Activated T-helper 2 cell treated with anti-CD3 and anti-CD28 coated beads, Interferon-gamma antibody, Interleukin-2, Interleukin-4, amounts not matched to agents 10 μg/mL and 5 μg/mL and 100 μg/mL, durations not matched to agents 14 hours and 24 hours and 36 hours (primary cell): ENCODE results near the gene GNA15. TPM values are rescaled to one million over a fixed set of nuclear protein-coding genes. Genes with fewer than 3 reads are reported as not detected.
A peak's percentile ranks its signal among the peaks of the same experiment; 100 is the strongest.
"Not testable (repeated sequence)": the region's sequence is repeated elsewhere in the genome, so short reads cannot be mapped to it uniquely, and the experiment has no call there.

Experiments
- DNase-seq: peaks from one replicate; pipeline ENCODE4 v3.0.0; 2021; ENCODE audit warnings: low spot score
- H3K27ac Mint-ChIP-seq: one replicate; pipeline ENCODE4 v1.8.0; 2021; ENCODE audit warnings: mixed read lengths
- H3K27me3 Mint-ChIP-seq: one replicate; pipeline ENCODE4 v1.8.0; 2021; ENCODE audit warnings: low read depth, mixed read lengths
- H3K36me3 Mint-ChIP-seq: one replicate; pipeline ENCODE4 v1.8.0; 2021; ENCODE audit warnings: low read depth, mixed read lengths
- H3K4me1 Mint-ChIP-seq: one replicate; pipeline ENCODE4 v1.8.0; 2021; ENCODE audit warnings: low read depth, mixed read lengths
- H3K4me3 Mint-ChIP-seq: one replicate; pipeline ENCODE4 v1.8.0; 2021; ENCODE audit warnings: low read depth, mild to moderate bottlenecking, moderate library complexity, mixed read lengths
- H3K9me3 Mint-ChIP-seq: one replicate; pipeline ENCODE4 v1.8.0; 2021; ENCODE audit warnings: mixed read lengths
- intact Hi-C: fragments of 100-400 bp; cut with micrococcal nuclease; formaldehyde crosslinking; loops from one replicate; pipeline ENCODE4 v1.15.1; 2023
- total RNA-seq: library from RNA; stranded (reverse); gene quantifications from 2 replicates; pipeline ENCODE4 v1.2.3, GENCODE V29; 2022

The GNA15 gene
- total RNA-seq, 1 donor from 2014 or later = 174 TPM

DNA sequence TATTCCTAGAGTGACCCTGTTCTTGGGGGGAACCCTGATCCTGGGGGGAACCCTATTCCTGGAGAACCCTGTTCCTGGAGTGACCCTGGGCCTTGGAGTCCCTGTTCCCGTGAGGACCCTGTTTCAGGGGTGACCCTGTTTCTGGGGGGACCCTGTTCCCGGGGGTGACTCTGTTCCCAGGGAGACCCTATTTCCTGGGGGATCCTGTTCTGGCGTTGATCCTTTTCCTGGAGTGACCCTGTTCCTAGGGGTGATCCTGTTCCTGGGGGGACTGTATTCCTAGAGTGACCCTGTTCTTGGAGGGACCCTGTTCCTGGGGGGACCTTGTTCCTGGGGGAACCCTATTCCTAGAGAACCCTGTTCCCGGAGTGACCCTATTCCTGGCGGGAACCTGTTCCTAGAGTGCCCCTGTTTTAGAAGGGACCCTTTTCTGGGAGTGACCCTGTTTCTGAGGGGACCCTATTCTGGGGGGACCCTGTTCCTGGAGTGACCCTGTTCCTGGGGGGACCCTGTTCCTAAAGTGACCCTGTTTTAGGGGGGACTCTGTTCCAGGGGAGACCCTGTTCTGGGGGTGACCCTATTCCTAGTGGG lies 15.0 kb downstream of the GNA15 start:
- intact Hi-C loops = no loop called here
- H3K9me3 Mint-ChIP-seq = peaks cover 4% of the 10 kb centered on the region
- peaks cover 18% of the 10 kb centered on the region for H3K4me1 Mint-ChIP-seq
- no peak overlapping the region for H3K27ac Mint-ChIP-seq
- no peaks in the 10 kb centered on the region for H3K27me3 Mint-ChIP-seq
- DNase-seq = no peak
- no peak overlapping the region for H3K4me3 Mint-ChIP-seq
- H3K36me3 Mint-ChIP-seq = peaks cover 40% of the 10 kb centered on the region

DNA sequence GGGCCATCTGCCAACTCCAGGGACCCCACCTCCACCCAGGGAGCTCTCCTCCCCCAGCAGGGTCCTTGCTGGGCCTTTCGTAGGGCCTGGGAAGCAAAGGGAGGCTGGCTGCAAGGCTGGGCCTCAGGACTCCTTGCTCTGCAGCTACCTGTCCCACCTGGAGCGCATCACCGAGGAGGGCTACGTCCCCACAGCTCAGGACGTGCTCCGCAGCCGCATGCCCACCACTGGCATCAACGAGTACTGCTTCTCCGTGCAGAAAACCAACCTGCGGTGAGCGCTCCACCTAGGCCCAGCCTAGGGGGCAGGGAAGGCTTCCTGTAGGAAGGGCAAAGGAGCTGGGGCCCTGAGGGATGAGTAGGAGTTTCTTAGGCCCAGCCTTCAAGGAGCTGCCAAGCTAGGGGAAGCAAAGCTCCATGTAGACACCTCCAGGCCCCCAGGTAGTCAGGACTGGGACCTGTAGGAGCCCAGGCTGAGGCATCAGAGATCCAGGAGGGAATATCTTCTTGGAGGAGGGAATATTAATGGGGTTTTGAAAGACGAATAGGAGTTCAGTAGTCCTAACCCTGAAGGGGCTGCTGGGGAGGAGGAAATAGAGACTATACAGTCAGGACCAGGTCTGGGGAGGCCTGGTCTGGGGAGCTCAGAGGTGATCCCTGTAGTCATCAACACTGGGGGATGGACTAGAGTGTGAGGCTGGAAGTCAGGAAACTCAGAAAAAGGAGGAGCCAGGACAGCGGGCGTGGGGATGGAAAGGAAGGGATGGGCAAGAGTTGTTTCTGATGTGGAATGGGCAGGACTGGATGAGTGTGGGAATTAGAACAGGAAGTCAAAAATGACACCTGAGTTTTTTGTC lies 16.0 kb downstream of the GNA15 start:
- Mint-ChIP-seq H3K27ac (no peak overlapping the region), H3K4me3 (no peak overlapping the region), H3K36me3 (peaks cover 32% of the 10 kb centered on the region), H3K4me1 (peaks cover 12% of the 10 kb centered on the region), H3K27me3 (no peaks in the 10 kb centered on the region), H3K9me3 (peaks cover 4% of the 10 kb centered on the region)
- intact Hi-C loops = no loop called here
- no peak for DNase-seq

DNA sequence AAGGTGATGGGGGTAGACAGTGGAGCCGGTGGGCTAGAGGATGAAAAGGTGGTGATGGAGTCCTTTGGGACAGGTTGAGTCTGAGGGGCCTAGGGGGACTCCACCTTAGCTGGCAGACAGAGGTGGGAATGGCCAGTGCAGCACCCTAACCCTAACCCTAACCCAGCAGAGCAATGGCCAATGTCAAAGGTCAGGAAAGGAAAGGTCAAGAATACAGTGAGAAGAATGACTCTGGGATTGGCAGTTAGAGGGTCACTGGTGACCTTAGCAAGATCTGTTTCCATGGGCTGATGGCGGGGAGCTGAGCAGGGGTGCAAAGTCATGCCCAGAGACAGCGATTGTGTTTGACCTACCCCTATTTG lies 16.6 kb downstream of the GNA15 start:
- H3K9me3 Mint-ChIP-seq = peaks cover 4% of the 10 kb centered on the region
- H3K4me3 Mint-ChIP-seq = no peak overlapping the region
- peaks cover 30% of the 10 kb centered on the region for H3K36me3 Mint-ChIP-seq
- intact Hi-C loops = no loop called here
- H3K27ac Mint-ChIP-seq = no peak overlapping the region
- DNase-seq = no peak
- peaks cover 13% of the 10 kb centered on the region for H3K4me1 Mint-ChIP-seq
- H3K27me3 Mint-ChIP-seq = no peaks in the 10 kb centered on the region

DNA sequence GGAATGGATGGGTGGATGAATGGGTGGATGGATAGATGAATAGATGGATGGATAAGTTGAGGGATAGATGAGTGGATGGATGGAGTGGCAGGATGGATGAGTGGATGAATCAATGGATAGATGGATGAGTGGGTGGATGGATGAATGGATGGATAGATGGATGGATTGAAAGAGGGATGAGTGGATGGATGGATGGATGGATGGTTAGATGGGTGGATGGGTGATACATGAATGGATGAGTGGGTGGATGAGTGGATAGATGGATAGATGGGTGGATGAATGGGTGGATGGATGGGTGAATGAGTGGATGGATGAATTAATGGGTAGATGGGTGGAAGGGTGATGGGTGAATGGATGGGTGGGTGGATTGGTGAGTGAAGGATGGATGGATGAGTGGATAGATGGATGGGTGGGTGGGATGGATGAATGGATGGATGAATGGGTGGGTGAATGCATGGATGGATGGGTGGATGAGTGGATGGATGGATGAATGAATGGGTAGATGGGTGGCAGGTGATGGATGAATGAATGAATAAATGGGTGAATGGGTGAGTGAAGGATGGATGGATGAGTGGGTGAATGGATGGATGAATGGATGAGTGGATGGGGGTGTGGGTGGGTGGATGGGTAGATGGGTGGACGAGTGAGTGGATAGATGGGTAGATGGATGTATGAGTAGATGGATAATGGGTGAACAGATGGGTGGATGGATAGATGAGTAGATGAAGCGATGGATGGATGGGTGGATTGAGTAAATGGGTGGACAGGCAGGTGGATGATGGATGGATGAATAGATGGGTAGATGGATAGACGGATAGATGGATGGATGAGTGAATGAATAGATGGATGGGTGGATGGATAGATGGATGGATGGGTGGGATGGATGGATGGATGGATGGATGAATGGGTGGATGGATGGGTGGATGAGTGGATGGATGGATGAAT lies 17.7 kb downstream of the GNA15 start:
- H3K4me3 Mint-ChIP-seq = no peak overlapping the region

DNA sequence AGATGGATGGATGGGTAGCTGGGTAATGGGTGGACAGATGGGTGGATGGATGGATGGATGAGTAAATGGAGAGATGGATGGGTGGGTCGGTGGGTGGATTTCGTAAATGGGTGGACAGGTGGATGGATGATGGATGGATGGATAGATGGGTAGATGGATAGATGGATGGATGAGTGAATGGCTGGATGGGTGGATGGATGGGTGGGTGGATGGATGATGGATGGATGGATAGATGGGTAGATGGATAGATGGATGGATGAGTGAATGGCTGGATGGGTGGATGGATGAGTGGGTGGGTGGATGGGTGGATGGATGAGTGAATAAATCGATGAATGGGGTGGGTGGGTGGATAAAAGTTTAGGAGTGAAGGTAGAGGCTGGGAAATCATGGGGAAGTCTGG lies 18.6 kb downstream of the GNA15 start:
- DNase-seq, H3K27me3 Mint-ChIP-seq, H3K9me3 Mint-ChIP-seq, H3K27ac Mint-ChIP-seq, H3K4me3 Mint-ChIP-seq: not testable (repeated sequence)
- intact Hi-C loops = loop anchor here (2.0 kb wide), 1 partner anchor 22 kb away; no protein-coding TSS in a partner anchor
- Mint-ChIP-seq H3K4me1 (peaks cover 10% of the 10 kb centered on the region), H3K36me3 (peaks cover 14% of the 10 kb centered on the region)

More for the DNA sequence above, 17.7 kb downstream of the GNA15 start:
- H3K4me1 Mint-ChIP-seq = peaks cover 16% of the 10 kb centered on the region
- peaks cover 4% of the 10 kb centered on the region for H3K9me3 Mint-ChIP-seq
- H3K27me3 Mint-ChIP-seq = no peaks in the 10 kb centered on the region
- peaks cover 22% of the 10 kb centered on the region for H3K36me3 Mint-ChIP-seq
- DNase-seq = no peak
- H3K27ac Mint-ChIP-seq = no peak overlapping the region
- intact Hi-C loops = loop anchor here (2.0 kb wide), 1 partner anchor 23 kb away; no protein-coding TSS in a partner anchor

DNA sequence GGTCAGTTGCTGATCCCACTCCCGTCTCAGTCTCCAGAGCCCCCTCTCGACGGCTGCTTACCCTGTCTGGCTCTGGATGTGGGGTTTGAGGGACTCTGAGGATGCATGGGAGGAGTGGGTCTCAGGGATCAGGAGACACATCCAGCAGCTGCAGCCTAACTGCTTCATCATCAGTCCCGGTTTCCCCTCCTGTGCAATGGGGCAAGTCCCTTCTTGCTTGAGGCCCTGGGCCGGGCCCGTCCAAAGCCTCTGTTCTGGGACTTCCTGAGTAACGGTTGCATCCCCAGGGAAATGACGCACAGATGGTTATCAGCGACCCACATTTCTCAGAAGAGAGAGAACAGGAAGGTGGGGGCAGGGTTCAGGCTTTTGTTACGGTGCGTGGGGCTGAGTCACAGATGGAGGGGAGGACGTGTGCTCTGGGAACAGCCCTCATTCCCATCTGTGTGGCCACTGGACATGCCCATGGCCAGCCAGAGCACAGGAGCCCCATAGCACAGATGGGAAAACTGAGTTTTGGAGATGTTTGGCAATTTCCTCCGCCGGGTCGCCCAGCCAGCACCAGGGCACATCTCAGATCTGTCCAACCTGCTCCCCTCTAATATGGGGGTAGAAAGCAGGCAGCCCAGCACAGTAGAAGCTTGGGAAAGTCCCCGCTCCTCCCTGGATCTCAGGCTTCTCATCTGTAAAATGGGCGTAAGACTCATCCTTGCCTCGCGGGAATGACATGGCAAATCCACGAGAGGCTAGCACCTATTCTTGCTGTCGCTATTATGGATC lies 19.3 kb downstream of the GNA15 start:
- H3K4me1 Mint-ChIP-seq = peaks cover 9% of the 10 kb centered on the region
- intact Hi-C loops = loop anchor here (1.0 to 2.0 kb wide), 3 partner anchors 13 to 22 kb away; no protein-coding TSS in a partner anchor
- H3K36me3 Mint-ChIP-seq = peaks cover 14% of the 10 kb centered on the region
- H3K27me3 Mint-ChIP-seq = no peaks in the 10 kb centered on the region
- H3K9me3 Mint-ChIP-seq = peaks cover 6% of the 10 kb centered on the region
- no peak overlapping the region for H3K4me3 Mint-ChIP-seq
- DNase-seq = peak; percentile 79
- no peak overlapping the region for H3K27ac Mint-ChIP-seq

DNA sequence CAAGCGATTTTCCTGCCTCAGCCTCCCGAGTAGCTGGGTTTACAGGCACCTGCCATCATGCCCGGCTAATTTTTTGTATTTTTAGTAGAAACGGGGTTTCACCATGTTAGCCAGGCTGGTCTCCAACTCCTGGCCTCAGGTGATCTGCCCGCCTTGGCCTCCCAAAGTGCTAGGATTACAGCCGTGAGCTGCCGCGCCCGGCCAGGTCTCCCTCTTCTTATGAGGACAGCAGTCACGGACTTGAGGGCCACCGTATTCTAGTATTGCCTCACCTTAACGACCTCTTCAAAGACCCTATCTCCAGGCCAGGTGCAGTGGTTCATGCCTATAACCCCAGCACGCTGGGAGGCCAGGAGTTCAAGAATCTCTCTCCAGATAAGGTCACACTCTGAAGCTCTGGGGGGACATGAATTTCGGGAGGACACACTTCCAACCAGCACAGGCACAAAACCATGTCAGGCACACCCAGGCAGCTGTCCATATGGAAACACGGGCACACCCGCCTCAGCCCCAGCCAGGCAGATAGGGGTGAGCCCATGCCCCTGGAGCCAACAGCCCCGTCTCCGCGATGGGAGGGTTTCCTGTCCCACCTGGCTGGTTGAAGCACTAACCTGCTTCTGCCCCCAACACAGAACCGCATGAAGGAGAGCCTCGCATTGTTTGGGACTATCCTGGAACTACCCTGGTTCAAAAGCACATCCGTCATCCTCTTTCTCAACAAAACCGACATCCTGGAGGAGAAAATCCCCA lies 21.4 kb downstream of the GNA15 start:
- Mint-ChIP-seq H3K27ac (peak overlapping the region; percentile 44), H3K27me3 (no peaks in the 10 kb centered on the region), H3K36me3 (peaks cover 29% of the 10 kb centered on the region), H3K4me3 (no peak overlapping the region), H3K4me1 (peaks cover 19% of the 10 kb centered on the region), H3K9me3 (peaks cover 10% of the 10 kb centered on the region)
- intact Hi-C loops = no loop called here
- DNase-seq = no peak

DNA sequence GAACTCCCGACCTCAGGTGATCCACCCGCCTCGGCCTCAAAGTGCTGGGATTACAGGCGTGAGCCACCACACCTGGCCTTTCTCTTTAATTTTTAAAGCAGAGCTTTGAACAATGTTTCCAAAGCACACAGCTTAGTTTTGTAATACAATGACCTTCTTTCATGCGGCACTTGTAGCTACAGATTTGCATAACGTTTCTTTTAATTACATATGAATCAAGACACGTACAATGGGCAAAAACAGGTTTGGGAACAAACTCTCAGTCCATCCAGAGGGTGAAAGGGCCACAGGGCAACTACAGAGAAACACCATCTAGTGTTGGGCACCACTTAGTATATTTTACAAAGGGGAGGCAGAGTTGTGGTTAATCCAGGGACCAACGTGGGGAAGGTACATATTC lies 23.7 kb downstream of the GNA15 start:
- intact Hi-C loops = no loop called here
- H3K4me1 Mint-ChIP-seq = peaks cover 31% of the 10 kb centered on the region
- no peaks in the 10 kb centered on the region for H3K27me3 Mint-ChIP-seq
- peaks cover 51% of the 10 kb centered on the region for H3K36me3 Mint-ChIP-seq
- H3K4me3 Mint-ChIP-seq = no peak overlapping the region
- peaks cover 10% of the 10 kb centered on the region for H3K9me3 Mint-ChIP-seq
- no peak overlapping the region for H3K27ac Mint-ChIP-seq
- DNase-seq = no peak

DNA sequence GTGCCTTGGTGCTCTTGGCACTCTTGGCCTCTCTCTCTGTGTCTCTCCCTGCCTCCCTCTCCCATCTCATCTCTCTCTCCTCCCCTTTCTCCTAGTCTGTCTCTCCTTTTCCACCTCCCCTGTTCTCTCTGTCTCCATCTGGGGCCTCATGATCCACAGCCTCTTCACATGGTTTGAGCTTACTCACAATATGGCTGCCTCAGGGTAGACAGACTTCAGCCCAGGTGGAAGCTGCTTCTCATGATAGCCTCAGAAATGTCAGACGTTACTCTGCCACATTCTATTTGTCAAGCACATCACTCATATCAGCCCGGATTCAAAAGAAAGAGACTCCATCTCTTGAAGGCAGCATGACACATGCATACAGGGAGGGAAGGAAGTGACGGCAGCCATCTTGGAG lies 24.4 kb downstream of the GNA15 start:
- peak overlapping the region; percentile 68 for H3K27ac Mint-ChIP-seq
- intact Hi-C loops = loop anchor here (10.0 kb wide), 1 partner anchor 95 kb away; the partner anchor contains the start of gene TLE5
- no peak for DNase-seq
- no peak overlapping the region for H3K4me3 Mint-ChIP-seq
- H3K4me1 Mint-ChIP-seq = peaks cover 31% of the 10 kb centered on the region
- no peaks in the 10 kb centered on the region for H3K27me3 Mint-ChIP-seq
- peaks cover 6% of the 10 kb centered on the region for H3K9me3 Mint-ChIP-seq
- H3K36me3 Mint-ChIP-seq = peaks cover 56% of the 10 kb centered on the region

DNA sequence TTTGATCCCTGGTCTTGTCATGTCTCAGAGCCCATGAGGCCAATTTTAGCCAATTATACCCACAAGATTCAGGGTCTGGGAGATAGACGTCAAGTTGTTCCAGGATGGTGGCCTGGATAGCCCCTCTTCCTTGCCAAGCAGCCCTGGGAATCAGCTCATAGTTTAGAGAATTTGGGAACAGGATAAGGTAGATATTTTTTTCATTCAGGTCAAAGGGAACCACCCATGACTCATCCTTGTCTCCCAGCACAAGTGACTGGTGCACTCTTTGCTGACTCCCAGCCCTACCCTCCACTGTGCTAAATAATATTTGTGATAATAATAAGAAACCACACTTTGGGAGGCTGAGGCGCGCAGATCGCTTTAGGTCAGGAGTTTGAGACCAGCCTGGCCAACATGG lies 25.6 kb downstream of the GNA15 start:
- Mint-ChIP-seq H3K9me3 (peaks cover 11% of the 10 kb centered on the region), H3K36me3 (peaks cover 67% of the 10 kb centered on the region), H3K27ac (peak overlapping the region; percentile 78), H3K27me3 (no peaks in the 10 kb centered on the region), H3K4me3 (no peak overlapping the region), H3K4me1 (peaks cover 36% of the 10 kb centered on the region)
- intact Hi-C loops = loop anchor here (10.0 kb wide), 1 partner anchor 97 kb away; the partner anchor contains the start of gene TLE5
- no peak for DNase-seq

DNA sequence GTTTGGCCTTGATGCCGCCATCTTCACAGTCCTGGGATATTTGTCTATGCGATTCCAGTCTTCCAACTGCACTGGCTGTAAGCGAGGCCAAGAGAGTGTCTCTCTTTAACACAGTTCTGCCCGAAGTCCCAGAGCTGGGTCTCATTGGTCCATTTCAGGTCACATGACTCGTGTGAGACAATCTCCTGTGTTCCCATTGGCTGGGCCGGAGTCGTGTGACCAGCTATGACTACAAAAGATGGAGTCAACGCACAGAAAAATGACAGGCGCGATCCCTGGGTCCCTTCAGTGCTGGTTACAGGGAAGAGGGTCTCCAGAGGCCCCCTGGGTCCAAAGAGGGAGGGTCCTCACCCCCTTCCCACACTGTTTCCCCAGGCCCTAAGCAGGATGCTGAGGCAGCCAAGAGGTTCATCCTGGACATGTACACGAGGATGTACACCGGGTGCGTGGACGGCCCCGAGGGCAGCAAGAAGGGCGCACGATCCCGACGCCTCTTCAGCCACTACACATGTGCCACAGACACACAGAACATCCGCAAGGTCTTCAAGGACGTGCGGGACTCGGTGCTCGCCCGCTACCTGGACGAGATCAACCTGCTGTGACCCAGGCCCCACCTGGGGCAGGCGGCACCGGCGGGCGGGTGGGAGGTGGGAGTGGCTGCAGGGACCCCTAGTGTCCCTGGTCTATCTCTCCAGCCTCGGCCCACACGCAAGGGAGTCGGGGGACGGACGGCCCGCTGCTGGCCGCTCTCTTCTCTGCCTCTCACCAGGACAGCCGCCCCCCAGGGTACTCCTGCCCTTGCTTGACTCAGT lies 26.8 kb downstream of the GNA15 start:
- intact Hi-C loops = loop anchor here (1.0 to 10.0 kb wide), 4 partner anchors 16 to 98 kb away; partner anchors contain the start of gene TLE5
- H3K4me1 Mint-ChIP-seq = peaks cover 33% of the 10 kb centered on the region

More for the DNA sequence above, 26.8 kb downstream of the GNA15 start:
- H3K36me3 Mint-ChIP-seq = peaks cover 76% of the 10 kb centered on the region
- H3K27me3 Mint-ChIP-seq = no peaks in the 10 kb centered on the region
- peaks cover 11% of the 10 kb centered on the region for H3K9me3 Mint-ChIP-seq
- no peak overlapping the region for H3K4me3 Mint-ChIP-seq
- H3K27ac Mint-ChIP-seq = peak overlapping the region; percentile 22
- DNase-seq = no peak
